Ammon's horn (tissue), 1 donor: Measurements from ENCODE around the gene APP.
"Not testable (repeated sequence)": the region's sequence is repeated elsewhere in the genome, so short reads cannot be mapped to it uniquely, and the experiment has no call there.

Source experiments
- DNase-seq: peaks from one replicate; pipeline ENCODE4 v3.0.0-alpha.2; 2016; ENCODE audit warnings: low spot score

APP gene

GRCh38 chr21:26060335-26061115, 110.0 kb downstream of the APP start:
- DNase-seq, result no peak

- DNase-seq, result peak; percentile 51
Measured at GRCh38 chr21:26057477-26058170, 112.9 kb downstream of the APP start.

GRCh38 chr21:26055841-26056264, 114.7 kb downstream of the APP start:
- DNase-seq, result no peak

GRCh38 chr21:26055010-26055409, 115.6 kb downstream of the APP start:
- no peak for DNase-seq

- no peak for DNase-seq
Measured at GRCh38 chr21:26052057-26052456, 118.5 kb downstream of the APP start.

GRCh38 chr21:26050857-26051256, 119.7 kb downstream of the APP start:
- no peak for DNase-seq

- no peak for DNase-seq
Measured at GRCh38 chr21:26049803-26050202, 120.8 kb downstream of the APP start.

GRCh38 chr21:26047279-26047967, 123.1 kb downstream of the APP start:
- no peak for DNase-seq

GRCh38 chr21:26043891-26044290, 126.7 kb downstream of the APP start:
- DNase-seq, result no peak

- no peak for DNase-seq
Measured at GRCh38 chr21:26042181-26042876, 128.2 kb downstream of the APP start.

- DNase-seq, result peak; percentile 51
Measured at GRCh38 chr21:26041431-26042180, 129.0 kb downstream of the APP start.

- DNase-seq, result no peak
Measured at GRCh38 chr21:26036916-26037315, 133.7 kb downstream of the APP start.

GRCh38 chr21:26032263-26032662, 138.3 kb downstream of the APP start:
- no peak for DNase-seq

- DNase-seq, result peak; percentile 18
Measured at GRCh38 chr21:26028183-26028582, 142.4 kb downstream of the APP start.

- DNase-seq, result no peak
Measured at GRCh38 chr21:26027696-26028095, 142.9 kb downstream of the APP start.

GRCh38 chr21:26025536-26026512, 144.7 kb downstream of the APP start:
- DNase-seq, result no peak

GRCh38 chr21:26023406-26023805, 147.2 kb downstream of the APP start:
- not testable (repeated sequence) for DNase-seq

- DNase-seq, result not testable (repeated sequence)
Measured at GRCh38 chr21:26022598-26023337, 147.8 kb downstream of the APP start.

GRCh38 chr21:26020510-26020909, 150.1 kb downstream of the APP start:
- DNase-seq, result no peak

GRCh38 chr21:26020081-26020480, 150.5 kb downstream of the APP start:
- DNase-seq, result no peak
